HEK293 (cell line): ENCODE measurements around the gene KLHL10.

Source experiments
- IKZF3 ChIP-seq: fragments of 450-650 bp; IDR thresholded peaks from 2 replicates; pipeline ENCODE4 v1.5.0; 2018; ENCODE audit warnings: missing biosample characterization, mild to moderate bottlenecking, missing genetic modification characterization, moderate library complexity
- TRIM28 ChIP-seq: IDR thresholded peaks from 2 replicates; pipeline ENCODE4 v1.6.1; 2011; ENCODE audit warnings: low read length, control low read depth, borderline replicate concordance
- WT1 ChIP-seq: fragments of 450-650 bp; formaldehyde crosslinking; IDR thresholded peaks from 2 replicates; pipeline ENCODE4 v1.5.1; 2016; ENCODE audit warnings: missing biosample characterization, missing genetic modification characterization
- ZFP37 ChIP-seq: fragments of 450-650 bp; formaldehyde crosslinking; IDR thresholded peaks from 2 replicates; pipeline ENCODE4 v1.5.1; 2016; ENCODE audit warnings: missing biosample characterization, missing genetic modification characterization
- ZFP41 ChIP-seq: fragments of 450-650 bp; formaldehyde crosslinking; IDR thresholded peaks from 2 replicates; pipeline ENCODE4 v1.5.1; 2016; ENCODE audit warnings: missing biosample characterization, missing genetic modification characterization, borderline replicate concordance
- ZNF138 ChIP-seq: fragments of 450-650 bp; formaldehyde crosslinking; IDR thresholded peaks from 2 replicates; pipeline ENCODE4 v1.5.1; 2016; ENCODE audit warnings: missing biosample characterization, missing genetic modification characterization, borderline replicate concordance
- ZNF394 ChIP-seq: fragments of 450-650 bp; formaldehyde crosslinking; IDR thresholded peaks from 2 replicates; pipeline ENCODE4 v1.5.1; 2016; ENCODE audit warnings: missing biosample characterization, missing genetic modification characterization, mild to moderate bottlenecking, moderate library complexity, borderline replicate concordance
- ZNF404 ChIP-seq: fragments of 450-650 bp; formaldehyde crosslinking; IDR thresholded peaks from 2 replicates; pipeline ENCODE4 v1.5.1; 2017; ENCODE audit warnings: missing biosample characterization, missing genetic modification characterization
- ZNF426 ChIP-seq: fragments of 450-650 bp; formaldehyde crosslinking; IDR thresholded peaks from 2 replicates; pipeline ENCODE4 v1.5.1; 2017; ENCODE audit warnings: missing biosample characterization, missing genetic modification characterization, mild to moderate bottlenecking, inconsistent platforms, moderate library complexity
- ZNF521 ChIP-seq: fragments of 450-650 bp; formaldehyde crosslinking; IDR thresholded peaks from 2 replicates; pipeline ENCODE4 v1.5.1; 2017; ENCODE audit warnings: missing biosample characterization, mild to moderate bottlenecking, missing genetic modification characterization
- ZNF76 ChIP-seq: fragments of 450-650 bp; formaldehyde crosslinking; IDR thresholded peaks from 2 replicates; pipeline ENCODE4; 2016; ENCODE audit warnings: low read depth, missing biosample characterization, missing genetic modification characterization, borderline replicate concordance
- ZNF843 ChIP-seq: fragments of 450-650 bp; formaldehyde crosslinking; IDR thresholded peaks from 2 replicates; pipeline ENCODE4 v1.5.1; 2016; ENCODE audit warnings: missing biosample characterization, missing genetic modification characterization
- ZXDB ChIP-seq: fragments of 450-650 bp; formaldehyde crosslinking; IDR thresholded peaks from 2 replicates; pipeline ENCODE4 v1.5.1; 2016; ENCODE audit warnings: missing biosample characterization, missing genetic modification characterization
- TF ChIP-seq, protein P1 (sequence below): fragments of 450-650 bp; formaldehyde crosslinking; IDR thresholded peaks from 2 replicates; pipeline ENCODE4 v1.5.1; 2016; ENCODE audit warnings: missing biosample characterization, missing genetic modification characterization
- TF ChIP-seq, protein P2 (sequence below): fragments of 450-650 bp; formaldehyde crosslinking; IDR thresholded peaks from 2 replicates; pipeline ENCODE4 v1.5.1; 2016; ENCODE audit warnings: missing biosample characterization, missing genetic modification characterization, low read depth
- TF ChIP-seq, protein P3 (sequence below): fragments of 450-650 bp; formaldehyde crosslinking; IDR thresholded peaks from 2 replicates; pipeline ENCODE4 v1.5.1; 2016; ENCODE audit warnings: missing biosample characterization, missing genetic modification characterization
- TF ChIP-seq, protein P4 (sequence below): fragments of 450-650 bp; formaldehyde crosslinking; IDR thresholded peaks from 2 replicates; pipeline ENCODE4 v1.5.1; 2016; ENCODE audit warnings: missing biosample characterization, missing genetic modification characterization
- TF ChIP-seq, protein P5 (sequence below): fragments of 450-650 bp; formaldehyde crosslinking; IDR thresholded peaks from 2 replicates; pipeline ENCODE4 v1.5.1; 2017; ENCODE audit warnings: missing biosample characterization, missing genetic modification characterization

The KLHL10 gene

DNA sequence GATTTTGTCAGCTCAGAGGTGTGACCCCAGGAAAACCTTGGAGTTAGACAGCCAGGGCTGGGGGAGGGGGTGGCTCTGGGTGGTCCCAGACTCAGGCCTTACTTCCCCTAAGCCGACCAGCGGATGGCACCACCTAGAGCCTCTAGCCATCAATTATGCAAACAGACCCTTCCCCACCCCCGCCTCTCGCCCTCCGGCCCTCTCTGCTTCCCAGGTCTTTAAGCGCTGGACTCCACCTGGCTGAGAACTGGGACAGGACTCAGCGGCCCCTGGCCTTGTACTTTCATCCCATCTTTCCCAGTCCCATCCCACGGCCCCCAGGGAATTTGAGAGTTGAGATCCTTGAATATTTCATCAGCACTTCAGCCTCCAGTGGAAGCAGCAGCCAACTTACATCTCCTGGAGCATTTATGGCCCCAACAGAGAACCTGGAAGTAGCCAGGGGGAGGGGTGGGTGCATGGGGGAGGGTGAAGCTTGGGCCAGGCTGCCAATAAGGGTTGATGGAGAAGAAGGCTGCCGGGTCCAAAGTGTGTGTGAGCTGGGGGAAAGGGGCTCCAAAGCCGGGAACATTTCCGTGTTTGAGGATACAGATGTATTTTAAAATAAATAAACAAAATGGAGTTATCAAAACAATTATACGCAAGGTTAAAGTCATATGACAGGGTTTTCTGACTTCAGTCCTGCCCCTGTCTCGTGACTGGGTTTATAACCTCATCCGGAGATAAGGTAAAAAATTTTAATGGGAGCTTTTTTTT, 43.7 kb upstream of the KLHL10 start (continued):
- TF ChIP-seq ZFP41 (no peak), IKZF3 (tag by site-specific recombination) (peak; percentile 88), ZNF521 (no peak), ZXDB (tag by site-specific recombination) (peak; percentile 68), TRIM28 (no peak), ZNF138 (tag by site-specific recombination) (no peak), ZNF404 (no peak), ZNF843 (no peak), ZFP37 (tag by site-specific recombination) (no peak), ZNF426 (no peak), ZNF76 (tag by site-specific recombination) (no peak), ZNF394 (tag by site-specific recombination) (no peak), WT1 (tag by site-specific recombination) (peak; percentile 64; the same call in 1 of the 2 replicates)
- TF ChIP-seq, protein P1, sequence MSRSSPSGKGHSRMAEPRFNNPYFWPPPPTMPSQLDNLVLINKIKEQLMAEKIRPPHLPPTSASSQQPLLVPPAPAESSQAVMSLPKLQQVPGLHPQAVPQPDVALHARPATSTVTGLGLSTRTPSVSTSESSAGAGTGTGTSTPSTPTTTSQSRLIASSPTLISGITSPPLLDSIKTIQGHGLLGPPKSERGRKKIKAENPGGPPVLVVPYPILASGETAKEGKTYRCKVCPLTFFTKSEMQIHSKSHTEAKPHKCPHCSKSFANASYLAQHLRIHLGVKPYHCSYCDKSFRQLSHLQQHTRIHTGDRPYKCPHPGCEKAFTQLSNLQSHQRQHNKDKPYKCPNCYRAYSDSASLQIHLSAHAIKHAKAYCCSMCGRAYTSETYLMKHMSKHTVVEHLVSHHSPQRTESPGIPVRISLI (tag by site-specific recombination), result peak; percentile 39; the same call in 1 of the 2 replicates
- TF ChIP-seq, protein P2, sequence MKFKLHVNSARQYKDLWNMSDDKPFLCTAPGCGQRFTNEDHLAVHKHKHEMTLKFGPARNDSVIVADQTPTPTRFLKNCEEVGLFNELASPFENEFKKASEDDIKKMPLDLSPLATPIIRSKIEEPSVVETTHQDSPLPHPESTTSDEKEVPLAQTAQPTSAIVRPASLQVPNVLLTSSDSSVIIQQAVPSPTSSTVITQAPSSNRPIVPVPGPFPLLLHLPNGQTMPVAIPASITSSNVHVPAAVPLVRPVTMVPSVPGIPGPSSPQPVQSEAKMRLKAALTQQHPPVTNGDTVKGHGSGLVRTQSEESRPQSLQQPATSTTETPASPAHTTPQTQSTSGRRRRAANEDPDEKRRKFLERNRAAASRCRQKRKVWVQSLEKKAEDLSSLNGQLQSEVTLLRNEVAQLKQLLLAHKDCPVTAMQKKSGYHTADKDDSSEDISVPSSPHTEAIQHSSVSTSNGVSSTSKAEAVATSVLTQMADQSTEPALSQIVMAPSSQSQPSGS (tag by site-specific recombination), result no peak
- TF ChIP-seq, protein P3, sequence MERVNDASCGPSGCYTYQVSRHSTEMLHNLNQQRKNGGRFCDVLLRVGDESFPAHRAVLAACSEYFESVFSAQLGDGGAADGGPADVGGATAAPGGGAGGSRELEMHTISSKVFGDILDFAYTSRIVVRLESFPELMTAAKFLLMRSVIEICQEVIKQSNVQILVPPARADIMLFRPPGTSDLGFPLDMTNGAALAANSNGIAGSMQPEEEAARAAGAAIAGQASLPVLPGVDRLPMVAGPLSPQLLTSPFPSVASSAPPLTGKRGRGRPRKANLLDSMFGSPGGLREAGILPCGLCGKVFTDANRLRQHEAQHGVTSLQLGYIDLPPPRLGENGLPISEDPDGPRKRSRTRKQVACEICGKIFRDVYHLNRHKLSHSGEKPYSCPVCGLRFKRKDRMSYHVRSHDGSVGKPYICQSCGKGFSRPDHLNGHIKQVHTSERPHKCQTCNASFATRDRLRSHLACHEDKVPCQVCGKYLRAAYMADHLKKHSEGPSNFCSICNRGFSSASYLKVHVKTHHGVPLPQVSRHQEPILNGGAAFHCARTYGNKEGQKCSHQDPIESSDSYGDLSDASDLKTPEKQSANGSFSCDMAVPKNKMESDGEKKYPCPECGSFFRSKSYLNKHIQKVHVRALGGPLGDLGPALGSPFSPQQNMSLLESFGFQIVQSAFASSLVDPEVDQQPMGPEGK (tag by site-specific recombination), result no peak; the same call in 1 of the 2 replicates
- TF ChIP-seq, protein P4, sequence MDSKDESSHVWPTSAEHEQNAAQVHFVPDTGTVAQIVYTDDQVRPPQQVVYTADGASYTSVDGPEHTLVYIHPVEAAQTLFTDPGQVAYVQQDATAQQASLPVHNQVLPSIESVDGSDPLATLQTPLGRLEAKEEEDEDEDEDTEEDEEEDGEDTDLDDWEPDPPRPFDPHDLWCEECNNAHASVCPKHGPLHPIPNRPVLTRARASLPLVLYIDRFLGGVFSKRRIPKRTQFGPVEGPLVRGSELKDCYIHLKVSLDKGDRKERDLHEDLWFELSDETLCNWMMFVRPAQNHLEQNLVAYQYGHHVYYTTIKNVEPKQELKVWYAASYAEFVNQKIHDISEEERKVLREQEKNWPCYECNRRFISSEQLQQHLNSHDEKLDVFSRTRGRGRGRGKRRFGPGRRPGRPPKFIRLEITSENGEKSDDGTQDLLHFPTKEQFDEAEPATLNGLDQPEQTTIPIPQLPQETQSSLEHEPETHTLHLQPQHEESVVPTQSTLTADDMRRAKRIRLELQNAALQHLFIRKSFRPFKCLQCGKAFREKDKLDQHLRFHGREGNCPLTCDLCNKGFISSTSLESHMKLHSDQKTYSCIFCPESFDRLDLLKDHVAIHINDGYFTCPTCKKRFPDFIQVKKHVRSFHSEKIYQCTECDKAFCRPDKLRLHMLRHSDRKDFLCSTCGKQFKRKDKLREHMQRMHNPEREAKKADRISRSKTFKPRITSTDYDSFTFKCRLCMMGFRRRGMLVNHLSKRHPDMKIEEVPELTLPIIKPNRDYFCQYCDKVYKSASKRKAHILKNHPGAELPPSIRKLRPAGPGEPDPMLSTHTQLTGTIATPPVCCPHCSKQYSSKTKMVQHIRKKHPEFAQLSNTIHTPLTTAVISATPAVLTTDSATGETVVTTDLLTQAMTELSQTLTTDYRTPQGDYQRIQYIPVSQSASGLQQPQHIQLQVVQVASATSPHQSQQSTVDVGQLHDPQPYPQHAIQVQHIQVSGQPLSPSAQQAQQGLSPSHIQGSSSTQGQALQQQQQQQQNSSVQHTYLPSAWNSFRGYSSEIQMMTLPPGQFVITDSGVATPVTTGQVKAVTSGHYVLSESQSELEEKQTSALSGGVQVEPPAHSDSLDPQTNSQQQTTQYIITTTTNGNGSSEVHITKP, result peak; percentile 77
- TF ChIP-seq, protein P5, sequence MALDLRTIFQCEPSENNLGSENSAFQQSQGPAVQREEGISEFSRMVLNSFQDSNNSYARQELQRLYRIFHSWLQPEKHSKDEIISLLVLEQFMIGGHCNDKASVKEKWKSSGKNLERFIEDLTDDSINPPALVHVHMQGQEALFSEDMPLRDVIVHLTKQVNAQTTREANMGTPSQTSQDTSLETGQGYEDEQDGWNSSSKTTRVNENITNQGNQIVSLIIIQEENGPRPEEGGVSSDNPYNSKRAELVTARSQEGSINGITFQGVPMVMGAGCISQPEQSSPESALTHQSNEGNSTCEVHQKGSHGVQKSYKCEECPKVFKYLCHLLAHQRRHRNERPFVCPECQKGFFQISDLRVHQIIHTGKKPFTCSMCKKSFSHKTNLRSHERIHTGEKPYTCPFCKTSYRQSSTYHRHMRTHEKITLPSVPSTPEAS (tag by site-specific recombination), result no peak
